SH-SY5Y (cell line): ENCODE results near the gene NUP107.

Experiments
- GATA2 ChIP-seq: IDR thresholded peaks from 2 replicates; pipeline ENCODE4 v1.6.1; 2011; ENCODE audit warnings: mild to moderate bottlenecking, low read depth, low read length
- GATA3 ChIP-seq: IDR thresholded peaks from 2 replicates; pipeline ENCODE4 v1.6.1; 2011; ENCODE audit warnings: low read depth, mild to moderate bottlenecking, low read length, moderate library complexity

DNA sequence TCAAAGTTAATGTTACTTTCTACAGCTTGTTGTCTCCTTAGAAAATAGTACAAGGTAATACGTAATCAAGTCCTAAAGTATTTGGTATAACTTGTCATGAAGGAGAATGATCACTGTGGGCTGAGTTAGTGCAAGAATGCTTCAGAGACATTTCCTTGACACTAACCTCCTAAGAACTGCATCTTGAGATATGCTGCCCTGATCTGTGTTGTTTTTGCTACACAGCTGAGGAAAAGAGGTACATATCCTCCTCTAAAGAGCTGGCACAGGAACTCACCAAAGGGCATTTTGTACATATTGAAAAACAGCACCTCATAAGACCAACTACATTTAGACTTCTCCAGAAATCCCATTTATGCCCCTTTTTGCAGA, 47.4 kb upstream of the NUP107 start:
- no peak for TF ChIP-seq GATA2
- no peak for TF ChIP-seq GATA3
